Stimulated activated CD4-positive, alpha-beta T cell treated with anti-CD3 and anti-CD28 coated beads, Interleukin-2, amount 100 ng/mL, for 24 hours (primary cell): ENCODE data around the gene SERAC1.

Experiments
- DNase-seq, 2 donors: peaks; one replicate each; pipeline ENCODE4 v3.0.0-alpha.2; 2020

The SERAC1 gene

GRCh38 chr6:158118886-158119285, 49.2 kb downstream of the SERAC1 start:
- no peak for DNase-seq

- DNase-seq = no peak
Measured at GRCh38 chr6:158115508-158115907, 52.6 kb downstream of the SERAC1 start.

- DNase-seq = no peak
Measured at GRCh38 chr6:158115102-158115501, 53.0 kb downstream of the SERAC1 start.

GRCh38 chr6:158113802-158114201, 54.3 kb downstream of the SERAC1 start:
- no peak for DNase-seq

- DNase-seq = no peak
Measured at GRCh38 chr6:158111987-158112386, 56.1 kb downstream of the SERAC1 start.

- DNase-seq = no peak
Measured at GRCh38 chr6:158110986-158111385, 57.1 kb downstream of the SERAC1 start.

- no peak for DNase-seq
Measured at GRCh38 chr6:158109748-158110147, 58.3 kb downstream of the SERAC1 start.

GRCh38 chr6:158104696-158105095, 63.4 kb downstream of the SERAC1 start:
- DNase-seq = no peak

GRCh38 chr6:158103228-158103627, 64.8 kb downstream of the SERAC1 start:
- DNase-seq = no peak

- DNase-seq = no peak
Measured at GRCh38 chr6:158095671-158096070, 72.4 kb downstream of the SERAC1 start.

GRCh38 chr6:158095031-158095430, 73.0 kb downstream of the SERAC1 start:
- DNase-seq = no peak

- DNase-seq = no peak
Measured at GRCh38 chr6:158092806-158093205, 75.3 kb downstream of the SERAC1 start.

GRCh38 chr6:158087224-158087867, 80.7 kb downstream of the SERAC1 start:
- DNase-seq = no peak

GRCh38 chr6:158086504-158087223, 81.4 kb downstream of the SERAC1 start:
- DNase-seq = no peak

GRCh38 chr6:158086054-158086503, 82.0 kb downstream of the SERAC1 start:
- DNase-seq = no peak

- no peak for DNase-seq
Measured at GRCh38 chr6:158085261-158086053, 82.6 kb downstream of the SERAC1 start.

GRCh38 chr6:158083455-158084325, 84.4 kb downstream of the SERAC1 start:
- no peak for DNase-seq

GRCh38 chr6:158081657-158081935, 86.5 kb downstream of the SERAC1 start:
- no peak for DNase-seq

GRCh38 chr6:158080849-158081656, 87.0 kb downstream of the SERAC1 start:
- DNase-seq = no peak

GRCh38 chr6:158078320-158078719, 89.7 kb downstream of the SERAC1 start:
- DNase-seq = no peak

GRCh38 chr6:158077676-158078075, 90.4 kb downstream of the SERAC1 start:
- DNase-seq = no peak

- DNase-seq = no peak
Measured at GRCh38 chr6:158076548-158076947, 91.5 kb downstream of the SERAC1 start.
